Endodermal cell (in vitro differentiated cells): ENCODE data around the gene HSPA6. TPM values are rescaled to one million over a fixed set of nuclear protein-coding genes. Genes with fewer than 3 reads are reported as not detected.
"Not testable (repeated sequence)": the region's sequence is repeated elsewhere in the genome, so short reads cannot be mapped to it uniquely, and the experiment has no call there.

Experiments
- DNase-seq: peaks from one replicate; pipeline ENCODE4 v3.0.0-alpha.2; 2017
- H3K27ac ChIP-seq: 2 replicates; pipeline ENCODE4 v1.5.1; 2013; ENCODE audit warnings: mild to moderate bottlenecking, low read depth, low read length, moderate library complexity
- H3K27me3 ChIP-seq: 2 replicates; pipeline ENCODE4 v1.6.1; 2013; ENCODE audit warnings: mild to moderate bottlenecking, low read length, moderate library complexity; ENCODE audit not compliant: insufficient read depth, control insufficient read depth, poor library complexity, severe bottlenecking
- H3K36me3 ChIP-seq: 2 replicates; pipeline ENCODE4 v1.7.0; 2013; ENCODE audit warnings: mild to moderate bottlenecking, low read length, moderate library complexity; ENCODE audit not compliant: control insufficient read depth, insufficient read depth
- H3K4me1 ChIP-seq: one replicate; pipeline ENCODE4 v1.7.0; 2013; ENCODE audit warnings: low read length; ENCODE audit not compliant: control insufficient read depth, insufficient read depth
- H3K4me3 ChIP-seq: 2 replicates; pipeline ENCODE4 v1.5.1; 2013; ENCODE audit warnings: mild to moderate bottlenecking, low read length, moderate library complexity
- H3K9ac ChIP-seq: 2 replicates; pipeline ENCODE4 v1.6.1; 2013; ENCODE audit warnings: mild to moderate bottlenecking, low read length, moderate library complexity; ENCODE audit not compliant: poor library complexity, severe bottlenecking; ENCODE audit errors: extremely low read depth
- H3K9me3 ChIP-seq: 2 replicates; pipeline ENCODE4 v1.6.1; 2013; ENCODE audit warnings: mild to moderate bottlenecking, low read length, moderate library complexity; ENCODE audit not compliant: control insufficient read depth
- H3K27ac Mint-ChIP-seq: 2 replicates; pipeline ENCODE4 v1.8.0; 2020; ENCODE audit warnings: mixed read lengths
- H3K27me3 Mint-ChIP-seq: 2 replicates; pipeline ENCODE4 v1.8.0; 2021; ENCODE audit warnings: mild to moderate bottlenecking, mixed read lengths; ENCODE audit not compliant: insufficient read depth
- H3K36me3 Mint-ChIP-seq: 2 replicates; pipeline ENCODE4 v1.8.0; 2020; ENCODE audit warnings: low read depth, mixed read lengths
- H3K4me1 Mint-ChIP-seq: 2 replicates; pipeline ENCODE4 v1.8.0; 2020; ENCODE audit warnings: mixed read lengths
- H3K4me3 Mint-ChIP-seq: 2 replicates; pipeline ENCODE4 v1.8.0; 2020; ENCODE audit warnings: mild to moderate bottlenecking, moderate library complexity, mixed read lengths
- H3K9me3 Mint-ChIP-seq: 2 replicates; pipeline ENCODE4 v1.8.0; 2020; ENCODE audit warnings: mild to moderate bottlenecking, mixed read lengths
- CTCF ChIP-seq: fragments of 200-600 bp; sonication (generic); conservative IDR thresholded peaks from 2 replicates; pipeline ENCODE4 v1.5.0; 2021; ENCODE audit warnings: antibody characterized with exemption, mild to moderate bottlenecking
- WGBS, 2 experiments: methylation state at CpG; one replicate each; pipeline versions ENCODE4 v1.1.5 to v1.1.7; 2013; ENCODE audit warnings: missing lambda C conversion rate in 2 of 2, mixed read lengths in 1 of 2; ENCODE audit not compliant: insufficient coverage in 1 of 2, insufficient read length in 1 of 2; 5-methylcytosine and 5-hydroxymethylcytosine counted together
- total RNA-seq, 2 donors: library from RNA; stranded (reverse); fragmentation: NEBNext Ultra II Directional in 1 of 2; extraction: Animal tissue kit (Norgen Biotek cat#: 25700) in 1 of 2; gene quantifications; 2 replicates in 1 of 2; 3 replicates in 1 of 2; pipeline ENCODE4 v1.2.1, GENCODE V29; 2021

The HSPA6 gene
- total RNA-seq, 2 donors from 2014 or later = not detected

GRCh38 chr1:161537068-161537669, 12.8 kb downstream of the HSPA6 start:
- not testable (repeated sequence) for H3K36me3 Mint-ChIP-seq, H3K4me1 Mint-ChIP-seq, H3K27ac ChIP-seq, H3K9ac ChIP-seq, H3K4me3 ChIP-seq, H3K4me1 ChIP-seq, H3K9me3 ChIP-seq, H3K36me3 ChIP-seq, H3K27ac Mint-ChIP-seq, H3K27me3 ChIP-seq, H3K4me3 Mint-ChIP-seq, DNase-seq
- Mint-ChIP-seq H3K9me3 (peaks cover 14% of the 10 kb centered on the region), H3K27me3 (peaks cover 24% of the 10 kb centered on the region)
- 86 to 90% methylated on average over 5 to 6 of the region's 7 CpGs for WGBS, 2 experiments

DNA sequence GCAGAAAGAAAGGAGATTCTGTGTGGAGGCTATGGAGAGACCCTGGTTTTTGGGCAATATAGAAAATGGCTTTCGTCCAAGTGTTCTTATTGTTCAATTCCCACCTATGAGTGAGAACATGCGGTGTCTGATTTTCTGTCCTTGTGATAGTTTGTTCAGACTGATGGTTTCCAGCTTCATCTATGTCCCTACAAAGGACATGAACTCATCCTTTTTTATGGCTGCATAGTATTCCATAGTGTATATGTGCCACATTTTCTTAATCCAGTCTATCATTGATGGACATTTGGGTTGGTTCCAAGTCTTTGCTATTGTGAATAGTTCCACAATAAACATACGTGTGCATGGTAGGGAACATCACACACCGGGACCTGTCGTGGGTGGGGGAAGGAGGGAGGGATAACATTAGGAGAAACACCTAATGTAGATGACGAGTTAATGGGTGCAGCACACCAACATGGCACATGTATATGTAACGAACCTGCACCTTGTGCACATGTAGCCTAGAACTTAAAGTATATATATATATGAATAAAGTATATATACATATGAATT, 14.7 kb downstream of the HSPA6 start:
- not testable (repeated sequence) for H3K36me3 ChIP-seq, H3K4me1 Mint-ChIP-seq, H3K27ac ChIP-seq, H3K4me1 ChIP-seq, H3K9me3 ChIP-seq, DNase-seq, H3K9ac ChIP-seq, H3K36me3 Mint-ChIP-seq, H3K27ac Mint-ChIP-seq
- Mint-ChIP-seq H3K4me3 (peak overlapping the region; percentile 74), H3K27me3 (peaks cover 26% of the 10 kb centered on the region), H3K9me3 (peaks cover 14% of the 10 kb centered on the region)
- Histone ChIP-seq H3K27me3 (peaks cover 18% of the 10 kb centered on the region), H3K4me3 (peak overlapping the region; percentile 92)
- 87 to 90% methylated on average over 5 to 6 of the region's 7 CpGs for WGBS, 2 experiments

DNA sequence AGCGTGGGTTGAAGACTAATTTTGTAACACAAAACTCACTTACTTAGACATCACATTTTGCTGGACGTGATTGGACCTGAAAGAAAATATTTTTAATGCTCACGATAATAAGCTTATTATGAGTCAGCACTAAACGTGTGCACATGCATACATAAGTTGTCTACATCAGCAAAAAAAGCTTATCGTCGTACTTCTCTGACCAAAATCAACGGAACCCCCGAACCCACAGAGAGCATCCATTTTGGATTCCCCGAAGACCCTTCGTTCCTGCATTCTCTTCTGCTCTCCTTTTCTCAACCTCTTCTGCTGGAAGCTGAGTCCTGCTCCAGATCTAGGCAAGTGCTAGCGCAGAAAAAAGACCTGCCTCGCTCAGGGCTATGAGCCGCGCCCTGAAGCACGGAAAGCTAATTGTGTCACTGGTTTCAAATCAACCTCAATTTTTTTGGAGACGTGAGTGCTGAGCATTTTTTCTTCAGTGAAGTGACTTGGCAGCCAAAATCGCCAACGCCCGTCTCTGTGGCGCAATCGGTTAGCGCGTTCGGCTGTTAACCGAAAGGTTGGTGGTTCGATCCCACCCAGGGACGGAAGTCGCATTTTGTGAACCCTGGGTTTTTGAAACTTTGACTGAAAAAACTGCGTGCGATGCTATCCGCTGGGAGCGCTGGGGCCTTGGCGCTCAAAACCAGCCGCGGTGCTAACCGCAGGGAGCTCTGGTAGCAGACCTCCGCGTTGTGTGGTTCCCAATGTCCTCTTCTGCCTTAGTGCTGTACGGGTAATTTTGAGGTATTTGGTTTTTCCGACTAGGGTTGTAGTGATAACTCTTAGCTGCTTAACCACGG, 15.6 kb downstream of the HSPA6 start:
- H3K27ac Mint-ChIP-seq = peak overlapping the region; percentile 80
- not testable (repeated sequence) for H3K4me1 ChIP-seq, H3K36me3 Mint-ChIP-seq, H3K9me3 ChIP-seq, H3K27ac ChIP-seq, H3K36me3 ChIP-seq, H3K4me1 Mint-ChIP-seq
- TF ChIP-seq CTCF = peak; percentile 28
- DNase-seq = peak; percentile 96
- H3K27me3 Mint-ChIP-seq = peaks cover 26% of the 10 kb centered on the region
- H3K9ac ChIP-seq = peak overlapping the region; percentile 57
- peaks cover 14% of the 10 kb centered on the region for H3K9me3 Mint-ChIP-seq
- 3 to 4% methylated on average over 32 to 41 of the region's 41 CpGs for WGBS, 2 experiments
- peaks cover 18% of the 10 kb centered on the region for H3K27me3 ChIP-seq
- H3K4me3 Mint-ChIP-seq = peak overlapping the region; percentile 74
- peak overlapping the region; percentile 92 for H3K4me3 ChIP-seq

- H3K27ac Mint-ChIP-seq = not testable (repeated sequence)
- 69 to 87% methylated on average over 9 to 10 of the region's 10 CpGs for WGBS, 2 experiments
Measured at GRCh38 chr1:161540570-161540960, 16.2 kb downstream of the HSPA6 start.

DNA sequence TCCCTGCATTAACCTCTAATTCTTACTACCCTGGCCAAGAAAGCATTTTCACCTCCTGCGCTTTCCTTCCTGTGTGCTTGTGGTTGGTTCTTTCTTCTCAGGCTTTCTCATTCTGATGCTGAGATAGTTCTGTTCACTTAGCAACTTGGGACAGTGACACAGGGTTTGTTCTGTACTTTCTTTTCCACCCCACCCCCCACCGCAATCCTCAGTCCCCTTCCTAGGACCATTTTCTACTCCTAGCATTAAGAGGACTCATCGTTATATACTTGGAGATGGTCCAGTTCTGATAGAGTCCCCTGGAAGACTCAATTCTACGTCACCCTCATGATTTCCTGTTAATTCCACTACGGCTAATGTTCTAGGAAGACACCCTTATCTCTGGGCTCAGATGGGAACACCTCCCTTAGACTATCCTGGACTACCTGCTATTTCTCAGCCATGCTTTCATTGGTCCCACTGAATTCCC, 17.8 kb downstream of the HSPA6 start:
- not testable (repeated sequence) for H3K27ac ChIP-seq, H3K4me1 ChIP-seq, DNase-seq, H3K27ac Mint-ChIP-seq, H3K9ac ChIP-seq, H3K4me1 Mint-ChIP-seq, H3K36me3 ChIP-seq, H3K9me3 ChIP-seq, H3K4me3 Mint-ChIP-seq, H3K9me3 Mint-ChIP-seq, H3K4me3 ChIP-seq, H3K36me3 Mint-ChIP-seq
- H3K27me3 ChIP-seq = peaks cover 18% of the 10 kb centered on the region
- H3K27me3 Mint-ChIP-seq = peaks cover 25% of the 10 kb centered on the region
- 100% methylated on average over 1 to 5 of the region's 5 CpGs for WGBS, 2 experiments

More at GRCh38 chr1:161540570-161540960, 16.2 kb downstream of the HSPA6 start:
- Histone ChIP-seq H3K4me3 (peak overlapping the region; percentile 92), H3K27me3 (peaks cover 18% of the 10 kb centered on the region)
- Mint-ChIP-seq H3K4me3 (peak overlapping the region; percentile 74), H3K27me3 (peaks cover 29% of the 10 kb centered on the region), H3K9me3 (peaks cover 14% of the 10 kb centered on the region)
- H3K4me1 Mint-ChIP-seq, H3K4me1 ChIP-seq, DNase-seq, H3K36me3 ChIP-seq, H3K27ac ChIP-seq, H3K9me3 ChIP-seq, H3K36me3 Mint-ChIP-seq, H3K9ac ChIP-seq: not testable (repeated sequence)

DNA sequence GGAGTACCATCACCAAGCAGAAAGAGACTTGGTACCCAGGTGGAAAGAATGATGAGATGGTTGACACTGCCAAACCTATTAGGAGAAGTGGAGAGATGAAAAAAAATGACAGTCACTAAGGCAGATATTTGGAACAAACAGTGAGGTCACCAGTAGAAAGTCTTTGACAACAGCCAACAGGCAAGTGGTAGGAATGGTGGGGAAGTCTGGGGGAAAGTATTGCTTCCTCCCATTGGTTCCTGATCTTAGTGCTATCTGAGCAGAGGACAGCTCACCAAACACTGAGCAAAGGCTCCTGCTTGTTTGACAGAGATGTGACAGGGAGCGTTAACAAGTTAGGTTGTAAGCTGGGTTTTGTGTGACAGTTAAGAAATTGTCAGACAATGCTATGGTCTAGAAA, 18.8 kb downstream of the HSPA6 start:
- not testable (repeated sequence) for H3K27ac ChIP-seq, H3K36me3 ChIP-seq, DNase-seq, H3K4me3 ChIP-seq, H3K9ac ChIP-seq, H3K9me3 Mint-ChIP-seq, H3K27ac Mint-ChIP-seq, H3K36me3 Mint-ChIP-seq, H3K4me1 ChIP-seq, H3K9me3 ChIP-seq, H3K4me3 Mint-ChIP-seq, H3K4me1 Mint-ChIP-seq
- H3K27me3 ChIP-seq = peaks cover 18% of the 10 kb centered on the region
- H3K27me3 Mint-ChIP-seq = peaks cover 25% of the 10 kb centered on the region
- WGBS, 2 experiments = no CpG with 5 or more reads among the region's 1 CpG
